HG02852 (cell line): Measurements from ENCODE around the gene GOSR1.
"Not testable (repeated sequence)": the region's sequence is repeated elsewhere in the genome, so short reads cannot be mapped to it uniquely, and the experiment has no call there.

ENCODE experiments used
- ATAC-seq: cut with Tn5 transposase; IDR thresholded peaks from one replicate; pipeline ENCODE4 v1.9.1; 2021; ENCODE audit warnings: mild to moderate bottlenecking, moderate library complexity; ENCODE audit not compliant: unreplicated experiment

GOSR1 gene

GRCh38 chr17:30541802-30542201 is 64.6 kb downstream of the GOSR1 start:
- ATAC-seq: no peak

GRCh38 chr17:30543456-30543855 is 66.2 kb downstream of the GOSR1 start:
- no peak for ATAC-seq

GRCh38 chr17:30545024-30545423 is 67.8 kb downstream of the GOSR1 start:
- no peak for ATAC-seq

- ATAC-seq: no peak
Observed at GRCh38 chr17:30547778-30548573, 70.8 kb downstream of the GOSR1 start.

GRCh38 chr17:30549181-30549580 is 72.0 kb downstream of the GOSR1 start:
- not testable (repeated sequence) for ATAC-seq

- ATAC-seq: no peak
Observed at GRCh38 chr17:30549864-30550511, 72.8 kb downstream of the GOSR1 start.

- no peak for ATAC-seq
Observed at GRCh38 chr17:30550512-30551273, 73.5 kb downstream of the GOSR1 start.

GRCh38 chr17:30551274-30551995 is 74.2 kb downstream of the GOSR1 start:
- ATAC-seq: not testable (repeated sequence)

- no peak for ATAC-seq
Observed at GRCh38 chr17:30551996-30552339, 74.8 kb downstream of the GOSR1 start.

GRCh38 chr17:30552994-30553566 is 75.9 kb downstream of the GOSR1 start:
- ATAC-seq: no peak

GRCh38 chr17:30553823-30554440 is 76.7 kb downstream of the GOSR1 start:
- not testable (repeated sequence) for ATAC-seq

GRCh38 chr17:30554839-30555751 is 77.9 kb downstream of the GOSR1 start:
- no peak for ATAC-seq

GRCh38 chr17:30555942-30556341 is 78.7 kb downstream of the GOSR1 start:
- ATAC-seq: no peak

GRCh38 chr17:30556374-30557332 is 79.4 kb downstream of the GOSR1 start:
- ATAC-seq: no peak

GRCh38 chr17:30557916-30558685 is 80.9 kb downstream of the GOSR1 start:
- ATAC-seq: no peak

GRCh38 chr17:30558686-30559545 is 81.7 kb downstream of the GOSR1 start:
- no peak for ATAC-seq
